Thyroid gland (tissue), 4 donors: ENCODE data around the gene NME9. TPM values are rescaled to one million over a fixed set of nuclear protein-coding genes. Genes with fewer than 3 reads are reported as not detected.

Experiments used
- DNase-seq, 2 donors: peaks; one replicate each; pipeline ENCODE4 v3.0.0-alpha.2; 2019
- H3K27ac ChIP-seq, 3 donors: fragments of 200-600 bp; sonication (generic); 1 replicate in 2 of 3; 2 replicates in 1 of 3; pipeline ENCODE4 v1.5.1; 2016 to 2019; ENCODE audit warnings: mild to moderate bottlenecking in 1 of 3, moderate library complexity in 1 of 3
- H3K27me3 ChIP-seq: fragments of 200-600 bp; sonication (generic); one replicate; pipeline ENCODE4 v1.5.1; 2019
- H3K36me3 ChIP-seq, 2 donors: fragments of 200-600 bp; sonication (generic); one replicate each; pipeline ENCODE4 v1.5.1; 2016 to 2019
- H3K4me1 ChIP-seq, 2 donors: fragments of 200-600 bp; sonication (generic); one replicate each; pipeline ENCODE4 v1.5.1; 2017 to 2019
- H3K4me3 ChIP-seq, 3 donors: fragments of 200-600 bp; sonication (generic); replicated peaks in 1 of 3; 1 replicate in 2 of 3; 2 replicates in 1 of 3; pipeline ENCODE4 v1.5.1; 2016; ENCODE audit warnings: mild to moderate bottlenecking in 1 of 3
- H3K9me3 ChIP-seq: fragments of 200-600 bp; sonication (generic); one replicate; pipeline ENCODE4 v1.5.1; 2017
- CTCF ChIP-seq, 6 experiments: fragments of 200-600 bp in 3 of 6; fragments of 450-650 bp in 3 of 6; sonication (generic) in 3 of 6; IDR thresholded peaks; one replicate each; pipeline ENCODE4 v1.5.1; 2016 to 2019; ENCODE audit warnings: antibody characterized with exemption in 6 of 6, mild to moderate bottlenecking in 2 of 6, inconsistent platforms in 1 of 6, moderate library complexity in 1 of 6
- POLR2A ChIP-seq, 2 donors: fragments of 450-650 bp; IDR thresholded peaks; one replicate each; pipeline ENCODE4 v1.6.1; 2017; ENCODE audit warnings: antibody characterized with exemption in 2 of 2, mild to moderate bottlenecking in 2 of 2, moderate library complexity in 1 of 2
- WGBS, 2 donors: methylation state at CpG; one replicate each; pipeline ENCODE4 v1.1.5; 2017; 5-methylcytosine and 5-hydroxymethylcytosine counted together
- intact Hi-C: fragments of 100-400 bp; cut with DNase I; formaldehyde crosslinking; loops from one replicate; pipeline ENCODE4 v1.15.1; 2023
- total RNA-seq, 4 donors: library from RNA; depleted of rRNA; stranded (reverse); fragments of >200 nt; gene quantifications; one replicate each; pipeline ENCODE4 v1.2.3, GENCODE V29; 2016

Gene NME9
- total RNA-seq, 4 donors from 2014 or later: 1.3 to 2.7 (median 2.6) TPM; not detected in 1

GRCh38 chr3:138359148-138359918 lies 29.7 kb upstream of the NME9 start:
- Histone ChIP-seq H3K36me3 (peaks cover 0 to 9% of the 10 kb centered on the region in 2 donors), H3K4me3 (no peak overlapping the region), H3K4me1 (peaks cover 31 to 46% of the 10 kb centered on the region in 2 donors), H3K27me3 (no peaks in the 10 kb centered on the region), H3K27ac (no peak overlapping the region), H3K9me3 (no peaks in the 10 kb centered on the region)
- DNase-seq: no peak
- WGBS, 2 donors: 75 to 84% methylated on average over 7 of the region's 7 CpGs
- TF ChIP-seq POLR2A (IDR thresholded peaks at IDR 0.05) (no peak), CTCF (IDR thresholded peaks at IDR 0.05) (no peak)
- intact Hi-C loops: no loop called here

- Histone ChIP-seq H3K27ac (peak overlapping the region in 1 of 3 donors; percentile 52), H3K27me3 (no peaks in the 10 kb centered on the region), H3K9me3 (no peaks in the 10 kb centered on the region), H3K36me3 (peaks cover 0 to 9% of the 10 kb centered on the region in 2 donors), H3K4me1 (peaks cover 42 to 64% of the 10 kb centered on the region in 2 donors), H3K4me3 (no peak overlapping the region)
- DNase-seq: no peak
- TF ChIP-seq CTCF (IDR thresholded peaks at IDR 0.05): no peak
- no peak for TF ChIP-seq POLR2A (IDR thresholded peaks at IDR 0.05)
- intact Hi-C loops: no loop called here
- WGBS, 2 donors: 73 to 90% methylated on average over 7 of the region's 7 CpGs
Observed at GRCh38 chr3:138356730-138357405, 27.2 kb upstream of the NME9 start.

GRCh38 chr3:138355071-138355470 lies 25.4 kb upstream of the NME9 start:
- Histone ChIP-seq H3K4me3 (no peak overlapping the region), H3K9me3 (no peaks in the 10 kb centered on the region), H3K27me3 (no peaks in the 10 kb centered on the region), H3K27ac (no peak overlapping the region), H3K36me3 (peaks cover 0 to 9% of the 10 kb centered on the region in 2 donors), H3K4me1 (peaks cover 45 to 63% of the 10 kb centered on the region in 2 donors)
- intact Hi-C loops: no loop called here
- DNase-seq: no peak
- 90 to 96% methylated on average over 3 of the region's 3 CpGs for WGBS, 2 donors
- TF ChIP-seq CTCF (IDR thresholded peaks at IDR 0.05) (no peak), POLR2A (IDR thresholded peaks at IDR 0.05) (no peak)

GRCh38 chr3:138354376-138354775 lies 24.7 kb upstream of the NME9 start:
- Histone ChIP-seq H3K27ac (peak overlapping the region in 2 of 3 donors; percentile 19 to 26), H3K36me3 (peaks cover 0 to 9% of the 10 kb centered on the region in 2 donors), H3K4me3 (no peak overlapping the region), H3K27me3 (no peaks in the 10 kb centered on the region), H3K9me3 (no peaks in the 10 kb centered on the region), H3K4me1 (peaks cover 52 to 70% of the 10 kb centered on the region in 2 donors)
- TF ChIP-seq POLR2A (IDR thresholded peaks at IDR 0.05) (no peak), CTCF (IDR thresholded peaks at IDR 0.05) (no peak)
- no peak for DNase-seq
- intact Hi-C loops: no loop called here
